GM18505 (cell line): ENCODE measurements around the gene OSBPL2.

Source experiments
- ATAC-seq: cut with Tn5 transposase; IDR thresholded peaks from one replicate; pipeline ENCODE4 v1.9.1; 2021; ENCODE audit not compliant: unreplicated experiment
- POLR2A ChIP-seq: IDR thresholded peaks from 4 replicates; pipeline ENCODE4 v1.6.1; 2011; ENCODE audit warnings: borderline replicate concordance; ENCODE audit not compliant: insufficient read depth, insufficient read length; ENCODE audit errors: extremely low read depth

Gene OSBPL2

GRCh38 chr20:62252342-62252966 is 14.1 kb downstream of the OSBPL2 start:
- no peak for ATAC-seq
- no peak for TF ChIP-seq POLR2A

GRCh38 chr20:62253398-62253797 is 15.1 kb downstream of the OSBPL2 start:
- TF ChIP-seq POLR2A, result no peak

GRCh38 chr20:62254021-62254724 is 15.9 kb downstream of the OSBPL2 start:
- TF ChIP-seq POLR2A, result no peak
- ATAC-seq, result no peak

More at GRCh38 chr20:62253398-62253797, 15.1 kb downstream of the OSBPL2 start:
- no peak for ATAC-seq

GRCh38 chr20:62255976-62256375 is 17.7 kb downstream of the OSBPL2 start:
- TF ChIP-seq POLR2A, result no peak
- ATAC-seq, result no peak

- ATAC-seq, result no peak
- no peak for TF ChIP-seq POLR2A
Observed at GRCh38 chr20:62258499-62259293, 20.4 kb downstream of the OSBPL2 start.

- no peak for TF ChIP-seq POLR2A
- no peak for ATAC-seq
Observed at GRCh38 chr20:62259294-62259565, 20.9 kb downstream of the OSBPL2 start.

- TF ChIP-seq POLR2A, result no peak
- ATAC-seq, result no peak
Observed at GRCh38 chr20:62262064-62262463, 23.7 kb downstream of the OSBPL2 start.

- no peak for ATAC-seq
- TF ChIP-seq POLR2A, result no peak
Observed at GRCh38 chr20:62263396-62263795, 25.1 kb downstream of the OSBPL2 start.

- ATAC-seq, result no peak
- no peak for TF ChIP-seq POLR2A
Observed at GRCh38 chr20:62265365-62265764, 27.0 kb downstream of the OSBPL2 start.

- no peak for ATAC-seq
- no peak for TF ChIP-seq POLR2A
Observed at GRCh38 chr20:62266340-62266739, 28.0 kb downstream of the OSBPL2 start.

- no peak for ATAC-seq
- no peak for TF ChIP-seq POLR2A
Observed at GRCh38 chr20:62266851-62267250, 28.5 kb downstream of the OSBPL2 start.

GRCh38 chr20:62267543-62267942 is 29.2 kb downstream of the OSBPL2 start:
- no peak for TF ChIP-seq POLR2A
- no peak for ATAC-seq

GRCh38 chr20:62268228-62268900 is 30.0 kb downstream of the OSBPL2 start:
- TF ChIP-seq POLR2A, result no peak

GRCh38 chr20:62269378-62269777 is 31.1 kb downstream of the OSBPL2 start:
- no peak for ATAC-seq
- TF ChIP-seq POLR2A, result no peak

More at GRCh38 chr20:62268228-62268900, 30.0 kb downstream of the OSBPL2 start:
- ATAC-seq, result no peak

GRCh38 chr20:62269871-62270270 is 31.6 kb downstream of the OSBPL2 start:
- no peak for TF ChIP-seq POLR2A
- ATAC-seq, result no peak
